Mesenchymal stem cell (in vitro differentiated cells and primary cell): ENCODE measurements around the gene TRPM8.
A peak's percentile ranks its signal among the peaks of the same experiment; 100 is the strongest.

Source experiments
- DNase-seq: peaks from one replicate; pipeline ENCODE4 v3.0.0-alpha.2; 2013
- H2AFZ ChIP-seq: one replicate; pipeline ENCODE4 v1.6.1; 2013; ENCODE audit warnings: low read depth, mild to moderate bottlenecking, control low read depth, inconsistent platforms, low read length, moderate library complexity
- H2AK5ac ChIP-seq: 2 replicates; pipeline ENCODE4 v1.6.1; 2013; ENCODE audit warnings: low read length, moderate library complexity, mild to moderate bottlenecking, inconsistent platforms; ENCODE audit not compliant: severe bottlenecking
- H2BK120ac ChIP-seq: one replicate; pipeline ENCODE4 v1.6.1; 2013; ENCODE audit warnings: low read depth, mild to moderate bottlenecking, inconsistent platforms, low read length, moderate library complexity
- H2BK12ac ChIP-seq, 2 experiments: one replicate each; pipeline ENCODE4 v1.6.1; 2013; ENCODE audit warnings: inconsistent platforms in 2 of 2, low read length in 2 of 2, mild to moderate bottlenecking in 2 of 2, moderate library complexity in 2 of 2, control low read depth in 1 of 2
- H2BK15ac ChIP-seq: one replicate; pipeline ENCODE4 v1.6.1; 2013; ENCODE audit warnings: mild to moderate bottlenecking, low read depth, inconsistent platforms; ENCODE audit not compliant: poor library complexity, severe bottlenecking
- H2BK5ac ChIP-seq: 2 replicates; pipeline ENCODE4 v1.6.1; 2013; ENCODE audit warnings: low read depth, mild to moderate bottlenecking, low read length, control low read depth, inconsistent platforms; ENCODE audit not compliant: poor library complexity, severe bottlenecking
- H3K14ac ChIP-seq, 2 experiments: one replicate each; pipeline ENCODE4 v1.6.1; 2013; ENCODE audit warnings: inconsistent platforms in 2 of 2, low read length in 2 of 2, control low read depth in 1 of 2, mild to moderate bottlenecking in 1 of 2, moderate library complexity in 1 of 2
- H3K18ac ChIP-seq, 2 experiments: one replicate each; pipeline ENCODE4 v1.6.1; 2013; ENCODE audit warnings: inconsistent platforms in 2 of 2, low read length in 2 of 2, control low read depth in 1 of 2, low read depth in 1 of 2, mild to moderate bottlenecking in 1 of 2
- H3K23ac ChIP-seq, 2 experiments: one replicate each; pipeline ENCODE4 v1.6.1; 2013; ENCODE audit warnings: inconsistent platforms in 2 of 2, low read length in 2 of 2, mild to moderate bottlenecking in 2 of 2, moderate library complexity in 2 of 2, control low read depth in 1 of 2
- H3K27ac ChIP-seq: 2 replicates; pipeline ENCODE4 v1.5.1; 2013; ENCODE audit warnings: mild to moderate bottlenecking, moderate library complexity, low read length, control low read depth, inconsistent platforms; ENCODE audit not compliant: poor library complexity, severe bottlenecking
- H3K27me3 ChIP-seq, 2 experiments: 2 replicates each; pipeline versions ENCODE4 v1.6.1 to v1.7.0; 2013; ENCODE audit warnings: low read length in 2 of 2, mild to moderate bottlenecking in 2 of 2, moderate library complexity in 2 of 2, control low read depth in 1 of 2, inconsistent platforms in 1 of 2; ENCODE audit not compliant: control insufficient read depth in 1 of 2, insufficient read depth in 1 of 2
- H3K36me3 ChIP-seq, 2 experiments: 2 replicates each; pipeline versions ENCODE4 v1.6.1 to v1.7.0; 2013; ENCODE audit warnings: low read length in 2 of 2, control low read depth in 1 of 2, inconsistent platforms in 1 of 2, low read depth in 1 of 2, mild to moderate bottlenecking in 1 of 2; ENCODE audit not compliant: insufficient read depth in 2 of 2, control insufficient read depth in 1 of 2
- H3K4ac ChIP-seq, 2 experiments: one replicate each; pipeline ENCODE4 v1.6.1; 2013; ENCODE audit warnings: inconsistent platforms in 2 of 2, low read length in 2 of 2, mild to moderate bottlenecking in 2 of 2, moderate library complexity in 2 of 2, control low read depth in 1 of 2, low read depth in 1 of 2
- H3K4me1 ChIP-seq: 2 replicates; pipeline ENCODE4 v1.6.1; 2013; ENCODE audit warnings: low read depth, low read length, control low read depth; ENCODE audit not compliant: control insufficient read depth, insufficient read depth
- H3K4me2 ChIP-seq: 2 replicates; pipeline ENCODE4 v1.6.1; 2013; ENCODE audit warnings: low read length, mild to moderate bottlenecking, inconsistent platforms; ENCODE audit not compliant: poor library complexity, severe bottlenecking
- H3K4me3 ChIP-seq, 2 experiments: 2 replicates each; pipeline versions ENCODE4 v1.5.1 to v1.7.0; 2013; ENCODE audit warnings: low read length in 2 of 2, mild to moderate bottlenecking in 2 of 2, control low read depth in 1 of 2, low read depth in 1 of 2; ENCODE audit not compliant: insufficient read depth in 1 of 2
- H3K79me1 ChIP-seq: replicated peaks from 2 replicates; pipeline ENCODE4 v1.6.1; 2013; ENCODE audit warnings: mild to moderate bottlenecking, control low read depth, low read length, inconsistent platforms; ENCODE audit not compliant: poor library complexity, severe bottlenecking
- H3K9ac ChIP-seq: 2 replicates; pipeline ENCODE4 v1.7.0; 2013; ENCODE audit warnings: mild to moderate bottlenecking, low read length, moderate library complexity
- H3K9me3 ChIP-seq: 2 replicates; pipeline ENCODE4 v1.7.0; 2013; ENCODE audit warnings: mild to moderate bottlenecking, low read length; ENCODE audit not compliant: control insufficient read depth
- H4K8ac ChIP-seq: one replicate; pipeline ENCODE4 v1.6.1; 2013; ENCODE audit warnings: inconsistent platforms, mild to moderate bottlenecking, low read length, moderate library complexity
- H4K91ac ChIP-seq: one replicate; pipeline ENCODE4 v1.6.1; 2013; ENCODE audit warnings: mild to moderate bottlenecking, low read length, inconsistent platforms
- WGBS: methylation state at CpG from one replicate; pipeline ENCODE4 v1.1.7; 2013; ENCODE audit warnings: mixed read lengths; 5-methylcytosine and 5-hydroxymethylcytosine counted together

The TRPM8 gene

DNA sequence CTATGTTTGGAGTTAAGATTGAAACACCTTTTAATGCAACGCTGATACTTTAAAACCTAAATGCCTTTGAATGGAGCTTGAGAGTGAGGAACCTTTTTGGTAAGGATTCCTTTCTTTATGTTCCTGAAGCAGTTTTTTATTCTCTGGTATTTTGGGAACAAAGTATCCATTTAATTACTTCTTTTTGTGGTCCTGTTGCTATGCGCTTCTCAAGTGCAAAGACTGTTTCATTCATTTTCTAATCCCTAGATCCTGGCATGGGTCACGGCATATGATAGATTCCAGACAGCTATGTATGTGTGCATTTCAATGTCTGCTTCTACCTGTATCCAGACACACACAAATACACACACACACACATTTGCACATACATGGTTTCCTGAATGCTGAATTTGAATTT lies 28.0 kb downstream of the TRPM8 start:
- H3K27ac ChIP-seq, result no peak overlapping the region
- WGBS, result 97% methylated on average over 3 of the region's 3 CpGs
- H3K4me3 ChIP-seq, result no peak overlapping the region

GRCh38 chr2:233950078-233950825 lies 33.1 kb downstream of the TRPM8 start:
- WGBS, result 91% methylated on average over 13 of the region's 13 CpGs
- H3K23ac ChIP-seq, result no peak overlapping the region
- DNase-seq, result no peak

More for the DNA sequence above, 28.0 kb downstream of the TRPM8 start:
- H3K27me3 ChIP-seq, result peaks cover 7 to 14% of the 10 kb centered on the region in 2 experiments
- no peak overlapping the region for H3K23ac ChIP-seq
- peaks cover 31% of the 10 kb centered on the region for H3K9me3 ChIP-seq
- H2AFZ ChIP-seq, result no peak overlapping the region
- H3K9ac ChIP-seq, result no peak overlapping the region
- no peak for DNase-seq
- H4K8ac ChIP-seq, result no peak overlapping the region
- H3K4me1 ChIP-seq, result no peaks in the 10 kb centered on the region
- no peak overlapping the region for H3K18ac ChIP-seq
- no peak overlapping the region for H4K91ac ChIP-seq
- no peak overlapping the region for H2BK12ac ChIP-seq
- no peak overlapping the region for H2BK15ac ChIP-seq
- H2BK120ac ChIP-seq, result no peak overlapping the region
- no peaks in the 10 kb centered on the region for H3K36me3 ChIP-seq
- H3K4ac ChIP-seq, result no peak overlapping the region
- no peak overlapping the region for H2BK5ac ChIP-seq
- H3K79me1 ChIP-seq, result no peaks in the 10 kb centered on the region
- no peak overlapping the region for H3K14ac ChIP-seq
- no peak overlapping the region for H2AK5ac ChIP-seq
- no peak overlapping the region for H3K4me2 ChIP-seq

GRCh38 chr2:233952335-233952734 lies 35.2 kb downstream of the TRPM8 start:
- Histone ChIP-seq H4K8ac (no peak overlapping the region), H3K27ac (no peak overlapping the region), H2AK5ac (no peak overlapping the region), H2BK5ac (no peak overlapping the region), H3K9me3 (no peaks in the 10 kb centered on the region), H3K9ac (no peak overlapping the region), H3K4me2 (no peak overlapping the region), H3K18ac (no peak overlapping the region), H3K4me3 (no peak overlapping the region), H3K4ac (no peak overlapping the region), H4K91ac (no peak overlapping the region), H3K27me3 (peaks cover 17 to 53% of the 10 kb centered on the region in 2 experiments), H2BK15ac (no peak overlapping the region), H3K14ac (no peak overlapping the region), H2BK12ac (no peak overlapping the region), H3K4me1 (no peaks in the 10 kb centered on the region), H3K23ac (no peak overlapping the region), H2AFZ (no peak overlapping the region), H3K79me1 (no peaks in the 10 kb centered on the region), H3K36me3 (no peaks in the 10 kb centered on the region), H2BK120ac (no peak overlapping the region)
- no peak for DNase-seq
- 59% methylated on average over 7 of the region's 7 CpGs for whole genome bisulfite sequencing

More at GRCh38 chr2:233950078-233950825, 33.1 kb downstream of the TRPM8 start:
- H3K9me3 ChIP-seq, result peaks cover 10% of the 10 kb centered on the region
- H2BK5ac ChIP-seq, result no peak overlapping the region
- no peak overlapping the region for H3K4me3 ChIP-seq
- no peak overlapping the region for H4K91ac ChIP-seq
- H3K18ac ChIP-seq, result no peak overlapping the region
- no peak overlapping the region for H3K4me2 ChIP-seq
- H3K27ac ChIP-seq, result no peak overlapping the region
- no peak overlapping the region for H2AFZ ChIP-seq
- H3K27me3 ChIP-seq, result peaks cover 15 to 55% of the 10 kb centered on the region in 2 experiments
- H3K9ac ChIP-seq, result no peak overlapping the region
- H3K36me3 ChIP-seq, result no peaks in the 10 kb centered on the region
- no peak overlapping the region for H2AK5ac ChIP-seq
- H3K14ac ChIP-seq, result peak overlapping the region in 1 of 2 experiments; percentile 39
- no peak overlapping the region for H2BK12ac ChIP-seq
- H2BK15ac ChIP-seq, result no peak overlapping the region
- H3K4ac ChIP-seq, result no peak overlapping the region
- H4K8ac ChIP-seq, result no peak overlapping the region
- H3K79me1 ChIP-seq, result no peaks in the 10 kb centered on the region
- no peaks in the 10 kb centered on the region for H3K4me1 ChIP-seq
- H2BK120ac ChIP-seq, result no peak overlapping the region

DNA sequence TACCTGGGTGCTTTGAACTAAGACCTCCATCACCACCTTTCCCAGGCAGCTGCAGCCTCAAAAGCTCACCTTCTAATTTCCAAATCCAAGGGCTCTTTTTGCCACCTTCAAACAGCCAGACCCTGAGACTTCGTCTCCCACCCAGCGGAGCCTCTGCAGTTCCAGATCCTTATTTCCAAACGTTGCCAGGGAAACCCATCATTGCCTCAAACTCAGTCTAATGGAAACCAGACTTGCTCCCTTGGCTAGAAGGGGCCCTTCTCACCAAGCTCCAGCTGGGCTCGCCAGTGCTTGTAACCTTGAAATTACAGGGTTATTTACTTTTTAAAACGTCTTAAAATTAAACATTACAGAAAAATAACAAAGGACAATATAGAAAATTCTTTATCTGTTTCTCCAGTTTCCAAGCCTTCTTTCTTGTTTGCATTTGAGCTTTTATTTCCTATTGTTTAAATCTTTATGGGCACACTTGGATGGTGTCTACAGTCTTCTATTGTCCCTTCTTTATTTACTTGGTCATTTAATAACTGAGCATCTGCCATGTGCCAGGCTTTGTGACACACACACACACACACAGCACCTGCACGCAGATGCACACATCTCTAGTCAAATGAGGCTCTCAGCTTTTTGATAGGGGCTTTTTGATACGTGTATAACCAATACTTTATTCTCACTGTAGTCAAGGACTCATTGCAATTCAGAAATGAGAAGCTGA lies 36.1 kb downstream of the TRPM8 start:
- Histone ChIP-seq H3K9ac (no peak overlapping the region), H3K14ac (no peak overlapping the region), H2BK120ac (no peak overlapping the region), H3K4me1 (no peaks in the 10 kb centered on the region), H3K4ac (no peak overlapping the region), H2AK5ac (no peak overlapping the region), H3K27ac (no peak overlapping the region), H2BK15ac (no peak overlapping the region), H2BK5ac (no peak overlapping the region), H4K91ac (no peak overlapping the region), H3K18ac (no peak overlapping the region), H2BK12ac (no peak overlapping the region), H3K4me2 (no peak overlapping the region), H3K9me3 (no peaks in the 10 kb centered on the region), H3K27me3 (peaks cover 14 to 53% of the 10 kb centered on the region in 2 experiments), H3K4me3 (no peak overlapping the region), H3K79me1 (no peaks in the 10 kb centered on the region), H4K8ac (no peak overlapping the region), H3K36me3 (no peaks in the 10 kb centered on the region), H3K23ac (no peak overlapping the region), H2AFZ (no peak overlapping the region)
- WGBS, result 80% methylated on average over 5 of the region's 7 CpGs
- no peak for DNase-seq
